ENCODE results near the gene CMC1.
"Not testable (repeated sequence)": the region's sequence is repeated elsewhere in the genome, so short reads cannot be mapped to it uniquely, and the experiment has no call there.

The CMC1 gene

GRCh38 chr3:28244491-28244890 lies 3.1 kb downstream of the CMC1 start:
- Histone ChIP-seq H3K9me3 (ENCODE audit: control insufficient read depth, insufficient read depth, low read depth, low read length) (no peaks in the 10 kb centered on the region), H3K27ac (ENCODE audit: low read depth, low read length) (no peak overlapping the region), H3K27me3 (ENCODE audit: control insufficient read depth, insufficient read depth, low read length) (no peaks in the 10 kb centered on the region), H3K4me1 (ENCODE audit: control insufficient read depth, insufficient read depth, low read length) (peaks cover 48% of the 10 kb centered on the region), H3K36me3 (ENCODE audit: control insufficient read depth, insufficient read depth, low read length) (no peaks in the 10 kb centered on the region), H3K4me3 (ENCODE audit: low read depth, low read length) (no peak overlapping the region), H3K9ac (ENCODE audit: low read length) (no peak overlapping the region)

DNA sequence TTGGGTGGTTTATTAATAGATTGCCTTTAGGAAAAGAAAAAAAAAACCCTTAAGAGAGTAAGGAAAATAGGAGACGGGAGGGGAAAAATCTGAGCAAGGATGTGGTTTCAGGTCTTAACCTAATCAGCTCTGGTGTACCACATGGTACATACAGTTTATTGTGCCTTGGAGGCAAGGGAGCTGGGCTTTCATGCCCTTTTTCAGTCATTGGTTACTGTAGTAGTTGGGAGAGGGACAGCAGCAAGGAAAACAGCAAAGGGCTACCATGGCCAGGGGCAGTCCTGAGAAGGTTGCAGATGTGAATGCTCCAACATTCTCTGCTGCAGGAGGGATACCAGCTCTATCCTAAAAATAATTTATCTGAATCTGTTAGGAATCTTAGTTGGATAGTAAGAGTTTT lies 5.9 kb downstream of the CMC1 start:
- Histone ChIP-seq H3K27ac (ENCODE audit: low read depth, low read length) (no peak overlapping the region), H3K4me1 (ENCODE audit: control insufficient read depth, insufficient read depth, low read length) (peaks cover 37% of the 10 kb centered on the region), H3K4me3 (ENCODE audit: low read depth, low read length) (no peak overlapping the region), H3K9me3 (ENCODE audit: control insufficient read depth, insufficient read depth, low read depth, low read length) (no peaks in the 10 kb centered on the region), H3K27me3 (ENCODE audit: control insufficient read depth, insufficient read depth, low read length) (no peaks in the 10 kb centered on the region), H3K36me3 (ENCODE audit: control insufficient read depth, insufficient read depth, low read length) (no peaks in the 10 kb centered on the region), H3K9ac (ENCODE audit: low read length) (no peak overlapping the region)

GRCh38 chr3:28250999-28251398 lies 9.6 kb downstream of the CMC1 start:
- Histone ChIP-seq H3K27me3 (ENCODE audit: control insufficient read depth, insufficient read depth, low read length) (no peaks in the 10 kb centered on the region), H3K9me3 (ENCODE audit: control insufficient read depth, insufficient read depth, low read depth, low read length) (no peaks in the 10 kb centered on the region), H3K9ac (ENCODE audit: low read length) (no peak overlapping the region)

DNA sequence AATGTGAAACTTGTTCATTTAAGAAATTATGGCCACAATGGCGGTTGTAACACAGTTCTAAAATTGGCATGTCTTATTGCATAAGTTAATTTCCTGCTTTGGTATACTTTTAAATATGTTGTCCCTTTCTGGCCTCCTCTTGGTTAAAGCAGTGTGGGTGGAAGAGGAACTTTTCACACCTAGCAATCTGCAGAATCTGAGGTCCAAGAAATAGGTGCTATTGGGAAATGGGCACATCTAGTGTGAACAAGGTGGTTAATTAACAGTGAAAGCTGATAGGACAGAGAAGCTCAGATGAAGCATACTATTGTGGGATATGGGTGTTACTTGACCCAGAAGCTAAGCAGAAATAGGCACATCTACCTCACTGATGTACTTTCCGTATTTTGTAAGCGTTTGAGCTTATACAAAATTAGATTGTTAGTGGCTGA lies 10.6 kb downstream of the CMC1 start:
- no peak overlapping the region for H3K9ac ChIP-seq (ENCODE audit: low read length)
- H3K27me3 ChIP-seq (ENCODE audit: control insufficient read depth, insufficient read depth, low read length) = no peaks in the 10 kb centered on the region
- peaks cover 34% of the 10 kb centered on the region for H3K4me1 ChIP-seq (ENCODE audit: control insufficient read depth, insufficient read depth, low read length)
- no peak overlapping the region for H3K4me3 ChIP-seq (ENCODE audit: low read depth, low read length)
- no peak overlapping the region for H3K27ac ChIP-seq (ENCODE audit: low read depth, low read length)
- H3K9me3 ChIP-seq (ENCODE audit: control insufficient read depth, insufficient read depth, low read depth, low read length) = no peaks in the 10 kb centered on the region
- no peaks in the 10 kb centered on the region for H3K36me3 ChIP-seq (ENCODE audit: control insufficient read depth, insufficient read depth, low read length)

More at GRCh38 chr3:28250999-28251398, 9.6 kb downstream of the CMC1 start:
- Histone ChIP-seq H3K4me1 (ENCODE audit: control insufficient read depth, insufficient read depth, low read length) (peaks cover 38% of the 10 kb centered on the region), H3K36me3 (ENCODE audit: control insufficient read depth, insufficient read depth, low read length) (no peaks in the 10 kb centered on the region), H3K27ac (ENCODE audit: low read depth, low read length) (no peak overlapping the region), H3K4me3 (ENCODE audit: low read depth, low read length) (no peak overlapping the region)

GRCh38 chr3:28253040-28253715 lies 11.8 kb downstream of the CMC1 start:
- no peak overlapping the region for H3K9ac ChIP-seq (ENCODE audit: low read length)
- H3K9me3 ChIP-seq (ENCODE audit: control insufficient read depth, insufficient read depth, low read depth, low read length) = no peaks in the 10 kb centered on the region
- H3K27me3 ChIP-seq (ENCODE audit: control insufficient read depth, insufficient read depth, low read length) = no peaks in the 10 kb centered on the region
- peaks cover 25% of the 10 kb centered on the region for H3K4me1 ChIP-seq (ENCODE audit: control insufficient read depth, insufficient read depth, low read length)
- no peaks in the 10 kb centered on the region for H3K36me3 ChIP-seq (ENCODE audit: control insufficient read depth, insufficient read depth, low read length)
- H3K4me3 ChIP-seq (ENCODE audit: low read depth, low read length) = no peak overlapping the region
- no peak overlapping the region for H3K27ac ChIP-seq (ENCODE audit: low read depth, low read length)

DNA sequence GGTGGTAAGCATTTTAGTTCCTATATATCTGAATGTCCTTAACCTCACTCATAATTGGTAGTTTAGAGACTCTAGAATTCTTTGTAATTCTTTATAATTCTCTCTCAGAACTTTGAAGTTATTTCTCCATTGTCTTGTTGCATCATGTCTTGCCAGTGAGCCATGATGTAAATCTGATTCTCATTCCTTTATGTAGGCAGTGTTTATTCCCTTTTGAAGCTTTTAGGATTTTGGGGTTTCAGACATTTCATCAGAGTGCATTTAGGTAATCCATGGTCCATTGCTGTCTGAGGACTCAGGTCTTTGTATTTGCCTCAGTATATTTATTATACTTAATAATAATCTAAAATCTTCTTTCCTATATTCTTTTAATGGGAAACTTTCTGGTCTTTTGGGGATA lies 20.6 kb downstream of the CMC1 start:
- H3K36me3 ChIP-seq (ENCODE audit: control insufficient read depth, insufficient read depth, low read length) = peaks cover 4% of the 10 kb centered on the region; the same call in 1 of the 2 replicates
- no peaks in the 10 kb centered on the region for H3K4me1 ChIP-seq (ENCODE audit: control insufficient read depth, insufficient read depth, low read length)

GRCh38 chr3:28265641-28266040 lies 24.2 kb downstream of the CMC1 start:
- no peak overlapping the region for H3K4me3 ChIP-seq (ENCODE audit: low read depth, low read length)
- peaks cover 4% of the 10 kb centered on the region for H3K9me3 ChIP-seq (ENCODE audit: control insufficient read depth, insufficient read depth, low read depth, low read length)
- H3K36me3 ChIP-seq (ENCODE audit: control insufficient read depth, insufficient read depth, low read length) = peaks cover 10% of the 10 kb centered on the region; the same call in 1 of the 2 replicates
- no peak overlapping the region for H3K27ac ChIP-seq (ENCODE audit: low read depth, low read length)
- no peaks in the 10 kb centered on the region for H3K27me3 ChIP-seq (ENCODE audit: control insufficient read depth, insufficient read depth, low read length)
- H3K4me1 ChIP-seq (ENCODE audit: control insufficient read depth, insufficient read depth, low read length) = no peaks in the 10 kb centered on the region
- no peak overlapping the region for H3K9ac ChIP-seq (ENCODE audit: low read length)

More for the DNA sequence above, 20.6 kb downstream of the CMC1 start:
- H3K4me3 ChIP-seq (ENCODE audit: low read depth, low read length) = no peak overlapping the region
- no peak overlapping the region for H3K9ac ChIP-seq (ENCODE audit: low read length)
- no peak overlapping the region for H3K27ac ChIP-seq (ENCODE audit: low read depth, low read length)
- no peaks in the 10 kb centered on the region for H3K27me3 ChIP-seq (ENCODE audit: control insufficient read depth, insufficient read depth, low read length)
- H3K9me3 ChIP-seq (ENCODE audit: control insufficient read depth, insufficient read depth, low read depth, low read length) = no peaks in the 10 kb centered on the region

DNA sequence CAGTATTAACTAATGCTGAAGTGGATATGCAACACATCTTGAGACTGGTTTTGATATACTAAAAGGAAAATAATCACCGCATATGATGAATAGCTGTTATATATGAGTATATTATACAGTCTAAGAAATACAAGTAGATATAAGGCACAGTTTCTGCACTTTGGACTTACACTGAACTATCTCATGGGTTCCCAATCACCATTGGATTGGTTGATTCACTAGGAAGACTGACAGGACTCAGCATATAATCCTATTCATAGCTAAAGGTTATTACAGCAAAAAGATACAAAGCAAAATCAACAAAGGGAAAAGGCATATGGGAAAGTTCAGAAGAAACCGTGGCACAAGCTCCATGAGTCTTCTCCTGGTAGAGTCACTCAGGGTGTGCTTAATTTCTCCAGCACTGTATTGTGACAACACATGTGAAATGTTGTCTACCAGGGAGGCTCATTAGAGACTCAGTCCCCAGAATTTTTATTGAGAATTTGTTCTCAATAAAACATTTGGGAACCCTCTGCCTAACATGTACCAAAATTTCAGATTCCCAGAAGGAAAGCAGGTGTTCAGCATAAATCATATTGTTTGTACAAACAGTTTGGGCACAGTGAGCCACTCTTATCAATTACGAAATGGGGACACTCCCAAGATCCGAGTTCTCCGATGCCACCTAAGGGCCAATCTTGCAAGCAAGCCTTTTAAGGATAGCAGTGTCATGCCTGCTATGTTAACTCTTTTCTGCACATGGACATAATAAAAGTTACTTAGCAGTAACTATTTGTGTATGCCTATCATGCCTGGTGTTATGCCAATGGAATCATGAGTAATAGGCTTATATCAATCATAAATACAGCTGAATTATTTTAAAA lies 26.8 kb downstream of the CMC1 start:
- Histone ChIP-seq H3K4me3 (ENCODE audit: low read depth, low read length) (no peak overlapping the region), H3K36me3 (ENCODE audit: control insufficient read depth, insufficient read depth, low read length) (peaks cover 14% of the 10 kb centered on the region; the same call in 1 of the 2 replicates), H3K9me3 (ENCODE audit: control insufficient read depth, insufficient read depth, low read depth, low read length) (peaks cover 14% of the 10 kb centered on the region), H3K27me3 (ENCODE audit: control insufficient read depth, insufficient read depth, low read length) (no peaks in the 10 kb centered on the region), H3K27ac (ENCODE audit: low read depth, low read length) (no peak overlapping the region), H3K9ac (ENCODE audit: low read length) (no peak overlapping the region), H3K4me1 (ENCODE audit: control insufficient read depth, insufficient read depth, low read length) (no peaks in the 10 kb centered on the region)

GRCh38 chr3:28268989-28269388 lies 27.6 kb downstream of the CMC1 start:
- H3K36me3 ChIP-seq (ENCODE audit: control insufficient read depth, insufficient read depth, low read length) = peaks cover 10% of the 10 kb centered on the region; the same call in 1 of the 2 replicates

GRCh38 chr3:28269884-28270283 lies 28.5 kb downstream of the CMC1 start:
- H3K36me3 ChIP-seq (ENCODE audit: control insufficient read depth, insufficient read depth, low read length) = peaks cover 10% of the 10 kb centered on the region; the same call in 1 of the 2 replicates
- not testable (repeated sequence) for H3K9ac ChIP-seq (ENCODE audit: low read length); H3K4me3 ChIP-seq (ENCODE audit: low read depth, low read length); H3K4me1 ChIP-seq (ENCODE audit: control insufficient read depth, insufficient read depth, low read length); H3K27me3 ChIP-seq (ENCODE audit: control insufficient read depth, insufficient read depth, low read length); H3K27ac ChIP-seq (ENCODE audit: low read depth, low read length)
- H3K9me3 ChIP-seq (ENCODE audit: control insufficient read depth, insufficient read depth, low read depth, low read length) = peaks cover 17% of the 10 kb centered on the region

More at GRCh38 chr3:28268989-28269388, 27.6 kb downstream of the CMC1 start:
- Histone ChIP-seq H3K9me3 (ENCODE audit: control insufficient read depth, insufficient read depth, low read depth, low read length) (peaks cover 17% of the 10 kb centered on the region), H3K27me3 (ENCODE audit: control insufficient read depth, insufficient read depth, low read length) (no peaks in the 10 kb centered on the region), H3K4me1 (ENCODE audit: control insufficient read depth, insufficient read depth, low read length) (no peaks in the 10 kb centered on the region), H3K4me3 (ENCODE audit: low read depth, low read length) (no peak overlapping the region), H3K27ac (ENCODE audit: low read depth, low read length) (no peak overlapping the region), H3K9ac (ENCODE audit: low read length) (no peak overlapping the region)

GRCh38 chr3:28273837-28274236 lies 32.4 kb downstream of the CMC1 start:
- Histone ChIP-seq H3K9ac (ENCODE audit: low read length) (no peak overlapping the region), H3K9me3 (ENCODE audit: control insufficient read depth, insufficient read depth, low read depth, low read length) (peaks cover 17% of the 10 kb centered on the region), H3K27me3 (ENCODE audit: control insufficient read depth, insufficient read depth, low read length) (no peaks in the 10 kb centered on the region), H3K27ac (ENCODE audit: low read depth, low read length) (no peak overlapping the region), H3K36me3 (ENCODE audit: control insufficient read depth, insufficient read depth, low read length) (peaks cover 17% of the 10 kb centered on the region; the same call in 1 of the 2 replicates), H3K4me3 (ENCODE audit: low read depth, low read length) (no peak overlapping the region), H3K4me1 (ENCODE audit: control insufficient read depth, insufficient read depth, low read length) (no peaks in the 10 kb centered on the region)
